Measurements from ENCODE around the gene IQCC.

DNA sequence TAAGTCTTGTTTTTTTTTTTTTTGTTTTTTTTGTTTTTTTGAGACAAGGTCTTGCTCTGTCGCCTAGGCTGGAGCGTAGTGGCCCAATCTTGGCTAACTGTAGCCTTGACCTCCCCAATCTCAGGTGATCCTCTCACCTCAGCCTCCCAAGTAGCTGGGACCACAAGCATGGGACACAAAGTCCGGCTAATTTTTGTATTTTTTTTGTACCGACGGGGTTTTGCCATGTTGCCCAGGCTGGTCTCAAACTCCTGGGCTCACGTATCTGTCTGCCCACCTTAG lies 51.7 kb downstream of the IQCC start:
- TF ChIP-seq, protein P1, sequence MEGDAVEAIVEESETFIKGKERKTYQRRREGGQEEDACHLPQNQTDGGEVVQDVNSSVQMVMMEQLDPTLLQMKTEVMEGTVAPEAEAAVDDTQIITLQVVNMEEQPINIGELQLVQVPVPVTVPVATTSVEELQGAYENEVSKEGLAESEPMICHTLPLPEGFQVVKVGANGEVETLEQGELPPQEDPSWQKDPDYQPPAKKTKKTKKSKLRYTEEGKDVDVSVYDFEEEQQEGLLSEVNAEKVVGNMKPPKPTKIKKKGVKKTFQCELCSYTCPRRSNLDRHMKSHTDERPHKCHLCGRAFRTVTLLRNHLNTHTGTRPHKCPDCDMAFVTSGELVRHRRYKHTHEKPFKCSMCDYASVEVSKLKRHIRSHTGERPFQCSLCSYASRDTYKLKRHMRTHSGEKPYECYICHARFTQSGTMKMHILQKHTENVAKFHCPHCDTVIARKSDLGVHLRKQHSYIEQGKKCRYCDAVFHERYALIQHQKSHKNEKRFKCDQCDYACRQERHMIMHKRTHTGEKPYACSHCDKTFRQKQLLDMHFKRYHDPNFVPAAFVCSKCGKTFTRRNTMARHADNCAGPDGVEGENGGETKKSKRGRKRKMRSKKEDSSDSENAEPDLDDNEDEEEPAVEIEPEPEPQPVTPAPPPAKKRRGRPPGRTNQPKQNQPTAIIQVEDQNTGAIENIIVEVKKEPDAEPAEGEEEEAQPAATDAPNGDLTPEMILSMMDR (IDR thresholded peaks at IDR 0.05; ENCODE audit: low read depth, low read length): no peak
- no peak for TF ChIP-seq EZH2phosphoT487 (IDR thresholded peaks at IDR 0.05; ENCODE audit: low read depth)
